ENCODE measurements around the gene LIN9.
"Not testable (repeated sequence)": the region's sequence is repeated elsewhere in the genome, so short reads cannot be mapped to it uniquely, and the experiment has no call there.

- TF ChIP-seq CTCF, EP300 (IDR thresholded peaks at IDR 0.05): not testable (repeated sequence)
These were observed 106.3 kb downstream of the LIN9 start for GRCh38 chr1:226202666-226203065.

Data from upper lobe of left lung (tissue), 4 donors.